ENCODE data around the gene RB1.
"Not testable (repeated sequence)": the region's sequence is repeated elsewhere in the genome, so short reads cannot be mapped to it uniquely, and the experiment has no call there.

The RB1 gene

GRCh38 chr13:48339198-48339597 lies 35.6 kb downstream of the RB1 start:
- not testable (repeated sequence) for H3K36me3 ChIP-seq (ENCODE audit: control insufficient read depth, insufficient read depth, low read length); H3K9me3 ChIP-seq (ENCODE audit: control insufficient read depth, low read length); H3K4me1 ChIP-seq (ENCODE audit: control insufficient read depth, insufficient read depth, low read length); H3K4me3 ChIP-seq (ENCODE audit: insufficient read depth, low read depth, low read length); H3K27ac ChIP-seq (ENCODE audit: insufficient read depth, low read depth, low read length, poor library complexity, severe bottlenecking); H3K27me3 ChIP-seq (ENCODE audit: control insufficient read depth, insufficient read depth, low read length, poor library complexity, severe bottlenecking)
- WGBS, 2 experiments: 95 to 99% methylated on average over 11 of the region's 11 CpGs

- Histone ChIP-seq H3K36me3 (ENCODE audit: control insufficient read depth, insufficient read depth, low read length) (no peaks in the 10 kb centered on the region), H3K27me3 (ENCODE audit: control insufficient read depth, insufficient read depth, low read length, poor library complexity, severe bottlenecking) (no peaks in the 10 kb centered on the region), H3K27ac (ENCODE audit: insufficient read depth, low read depth, low read length, poor library complexity, severe bottlenecking) (no peak overlapping the region), H3K9me3 (ENCODE audit: control insufficient read depth, low read length) (no peaks in the 10 kb centered on the region), H3K4me1 (ENCODE audit: control insufficient read depth, insufficient read depth, low read length) (no peaks in the 10 kb centered on the region), H3K4me3 (ENCODE audit: insufficient read depth, low read depth, low read length) (no peak overlapping the region)
- WGBS, 2 experiments: 89 to 90% methylated on average over 2 of the region's 2 CpGs
Measured at GRCh38 chr13:48344264-48344663, 40.7 kb downstream of the RB1 start.

GRCh38 chr13:48346583-48346982 lies 43.0 kb downstream of the RB1 start:
- no peak overlapping the region for H3K27ac ChIP-seq (ENCODE audit: insufficient read depth, low read depth, low read length, poor library complexity, severe bottlenecking)
- H3K9me3 ChIP-seq (ENCODE audit: control insufficient read depth, low read length): no peaks in the 10 kb centered on the region
- WGBS, 2 experiments: 100% methylated on average over 1 of the region's 1 CpG
- H3K4me1 ChIP-seq (ENCODE audit: control insufficient read depth, insufficient read depth, low read length): no peaks in the 10 kb centered on the region
- H3K36me3 ChIP-seq (ENCODE audit: control insufficient read depth, insufficient read depth, low read length): peaks cover 11% of the 10 kb centered on the region
- no peaks in the 10 kb centered on the region for H3K27me3 ChIP-seq (ENCODE audit: control insufficient read depth, insufficient read depth, low read length, poor library complexity, severe bottlenecking)
- H3K4me3 ChIP-seq (ENCODE audit: insufficient read depth, low read depth, low read length): no peak overlapping the region

- WGBS, 2 experiments: 90 to 100% methylated on average over 2 of the region's 2 CpGs
Measured at GRCh38 chr13:48349525-48349924, 46.0 kb downstream of the RB1 start.

GRCh38 chr13:48353590-48353989 lies 50.0 kb downstream of the RB1 start:
- no peaks in the 10 kb centered on the region for H3K9me3 ChIP-seq (ENCODE audit: control insufficient read depth, low read length)

More at GRCh38 chr13:48349525-48349924, 46.0 kb downstream of the RB1 start:
- H3K36me3 ChIP-seq (ENCODE audit: control insufficient read depth, insufficient read depth, low read length): peaks cover 18% of the 10 kb centered on the region
- no peaks in the 10 kb centered on the region for H3K9me3 ChIP-seq (ENCODE audit: control insufficient read depth, low read length)
- H3K4me3 ChIP-seq (ENCODE audit: insufficient read depth, low read depth, low read length): no peak overlapping the region
- no peak overlapping the region for H3K27ac ChIP-seq (ENCODE audit: insufficient read depth, low read depth, low read length, poor library complexity, severe bottlenecking)
- H3K27me3 ChIP-seq (ENCODE audit: control insufficient read depth, insufficient read depth, low read length, poor library complexity, severe bottlenecking): no peaks in the 10 kb centered on the region
- H3K4me1 ChIP-seq (ENCODE audit: control insufficient read depth, insufficient read depth, low read length): no peaks in the 10 kb centered on the region

GRCh38 chr13:48355524-48355923 lies 52.0 kb downstream of the RB1 start:
- not testable (repeated sequence) for H3K9me3 ChIP-seq (ENCODE audit: control insufficient read depth, low read length); H3K27me3 ChIP-seq (ENCODE audit: control insufficient read depth, insufficient read depth, low read length, poor library complexity, severe bottlenecking); H3K36me3 ChIP-seq (ENCODE audit: control insufficient read depth, insufficient read depth, low read length); H3K4me1 ChIP-seq (ENCODE audit: control insufficient read depth, insufficient read depth, low read length); H3K27ac ChIP-seq (ENCODE audit: insufficient read depth, low read depth, low read length, poor library complexity, severe bottlenecking); H3K4me3 ChIP-seq (ENCODE audit: insufficient read depth, low read depth, low read length)
- WGBS, 2 experiments: 88 to 93% methylated on average over 1 to 2 of the region's 2 CpGs

More at GRCh38 chr13:48353590-48353989, 50.0 kb downstream of the RB1 start:
- H3K4me3 ChIP-seq (ENCODE audit: insufficient read depth, low read depth, low read length): no peak overlapping the region
- H3K27ac ChIP-seq (ENCODE audit: insufficient read depth, low read depth, low read length, poor library complexity, severe bottlenecking): no peak overlapping the region
- no peaks in the 10 kb centered on the region for H3K27me3 ChIP-seq (ENCODE audit: control insufficient read depth, insufficient read depth, low read length, poor library complexity, severe bottlenecking)
- 100% methylated on average over 2 of the region's 2 CpGs; no CpG with 5 or more reads in 1 of the 2 experiments for WGBS, 2 experiments
- H3K36me3 ChIP-seq (ENCODE audit: control insufficient read depth, insufficient read depth, low read length): peaks cover 18% of the 10 kb centered on the region
- no peaks in the 10 kb centered on the region for H3K4me1 ChIP-seq (ENCODE audit: control insufficient read depth, insufficient read depth, low read length)

GRCh38 chr13:48356750-48357149 lies 53.2 kb downstream of the RB1 start:
- H3K4me3 ChIP-seq (ENCODE audit: insufficient read depth, low read depth, low read length): no peak overlapping the region
- H3K4me1 ChIP-seq (ENCODE audit: control insufficient read depth, insufficient read depth, low read length): no peaks in the 10 kb centered on the region
- no peaks in the 10 kb centered on the region for H3K9me3 ChIP-seq (ENCODE audit: control insufficient read depth, low read length)
- no peak overlapping the region for H3K27ac ChIP-seq (ENCODE audit: insufficient read depth, low read depth, low read length, poor library complexity, severe bottlenecking)
- 87% methylated on average over 2 of the region's 3 CpGs; no CpG with 5 or more reads in 1 of the 2 experiments for WGBS, 2 experiments
- H3K36me3 ChIP-seq (ENCODE audit: control insufficient read depth, insufficient read depth, low read length): peaks cover 7% of the 10 kb centered on the region
- no peaks in the 10 kb centered on the region for H3K27me3 ChIP-seq (ENCODE audit: control insufficient read depth, insufficient read depth, low read length, poor library complexity, severe bottlenecking)

GRCh38 chr13:48369988-48370387 lies 66.4 kb downstream of the RB1 start:
- H3K4me1 ChIP-seq (ENCODE audit: control insufficient read depth, insufficient read depth, low read length): no peaks in the 10 kb centered on the region
- no peak overlapping the region for H3K4me3 ChIP-seq (ENCODE audit: insufficient read depth, low read depth, low read length)
- 93% methylated on average over 1 of the region's 1 CpG for WGBS, 2 experiments
- H3K36me3 ChIP-seq (ENCODE audit: control insufficient read depth, insufficient read depth, low read length): peaks cover 10% of the 10 kb centered on the region
- no peaks in the 10 kb centered on the region for H3K9me3 ChIP-seq (ENCODE audit: control insufficient read depth, low read length)
- no peak overlapping the region for H3K27ac ChIP-seq (ENCODE audit: insufficient read depth, low read depth, low read length, poor library complexity, severe bottlenecking)
- H3K27me3 ChIP-seq (ENCODE audit: control insufficient read depth, insufficient read depth, low read length, poor library complexity, severe bottlenecking): no peaks in the 10 kb centered on the region

- peaks cover 10% of the 10 kb centered on the region for H3K36me3 ChIP-seq (ENCODE audit: control insufficient read depth, insufficient read depth, low read length)
- no peaks in the 10 kb centered on the region for H3K27me3 ChIP-seq (ENCODE audit: control insufficient read depth, insufficient read depth, low read length, poor library complexity, severe bottlenecking)
- no peak overlapping the region for H3K4me3 ChIP-seq (ENCODE audit: insufficient read depth, low read depth, low read length)
- no peak overlapping the region for H3K27ac ChIP-seq (ENCODE audit: insufficient read depth, low read depth, low read length, poor library complexity, severe bottlenecking)
- H3K4me1 ChIP-seq (ENCODE audit: control insufficient read depth, insufficient read depth, low read length): no peaks in the 10 kb centered on the region
- WGBS, 2 experiments: 71 to 88% methylated on average over 1 of the region's 2 CpGs
- H3K9me3 ChIP-seq (ENCODE audit: control insufficient read depth, low read length): no peaks in the 10 kb centered on the region
Measured at GRCh38 chr13:48370815-48371214, 67.3 kb downstream of the RB1 start.

- Histone ChIP-seq H3K36me3 (ENCODE audit: control insufficient read depth, insufficient read depth, low read length) (peaks cover 10% of the 10 kb centered on the region), H3K27ac (ENCODE audit: insufficient read depth, low read depth, low read length, poor library complexity, severe bottlenecking) (no peak overlapping the region), H3K4me3 (ENCODE audit: insufficient read depth, low read depth, low read length) (no peak overlapping the region), H3K27me3 (ENCODE audit: control insufficient read depth, insufficient read depth, low read length, poor library complexity, severe bottlenecking) (no peaks in the 10 kb centered on the region), H3K9me3 (ENCODE audit: control insufficient read depth, low read length) (no peaks in the 10 kb centered on the region), H3K4me1 (ENCODE audit: control insufficient read depth, insufficient read depth, low read length) (no peaks in the 10 kb centered on the region)
- 91 to 100% methylated on average over 1 to 2 of the region's 2 CpGs for WGBS, 2 experiments
Measured at GRCh38 chr13:48377857-48378256, 74.3 kb downstream of the RB1 start.

GRCh38 chr13:48380581-48380980 lies 77.0 kb downstream of the RB1 start:
- H3K27me3 ChIP-seq (ENCODE audit: control insufficient read depth, insufficient read depth, low read length, poor library complexity, severe bottlenecking): no peaks in the 10 kb centered on the region
- no peaks in the 10 kb centered on the region for H3K4me1 ChIP-seq (ENCODE audit: control insufficient read depth, insufficient read depth, low read length)
- H3K27ac ChIP-seq (ENCODE audit: insufficient read depth, low read depth, low read length, poor library complexity, severe bottlenecking): no peak overlapping the region
- H3K4me3 ChIP-seq (ENCODE audit: insufficient read depth, low read depth, low read length): no peak overlapping the region
- no peaks in the 10 kb centered on the region for H3K36me3 ChIP-seq (ENCODE audit: control insufficient read depth, insufficient read depth, low read length)
- H3K9me3 ChIP-seq (ENCODE audit: control insufficient read depth, low read length): no peaks in the 10 kb centered on the region
